Breast epithelium (tissue), 4 donors: ENCODE measurements around the gene CYP46A1. TPM values are rescaled to one million over a fixed set of nuclear protein-coding genes. Genes with fewer than 3 reads are reported as not detected.

Experiments used
- DNase-seq, 2 donors: peaks; one replicate each; pipeline ENCODE4 v3.0.0-alpha.2; 2019; ENCODE audit warnings: low spot score in 2 of 2
- H3K27ac ChIP-seq, 2 donors: fragments of 200-600 bp; sonication (generic) in 1 of 2; one replicate each; pipeline ENCODE4 v1.5.1; 2016 to 2019; ENCODE audit warnings: mild to moderate bottlenecking in 1 of 2
- H3K27me3 ChIP-seq, 2 donors: fragments of 200-600 bp; sonication (generic) in 1 of 2; one replicate each; pipeline versions ENCODE4 v1.5.1 to v1.6.0; 2017 to 2019; ENCODE audit warnings: control low read depth in 1 of 2, mild to moderate bottlenecking in 1 of 2
- H3K36me3 ChIP-seq: fragments of 200-600 bp; one replicate; pipeline ENCODE4 v1.5.1; 2019
- H3K4me1 ChIP-seq, 2 donors: fragments of 200-600 bp; sonication (generic); one replicate each; pipeline ENCODE4 v1.5.1; 2016 to 2019; ENCODE audit warnings: control low read depth in 1 of 2
- H3K4me3 ChIP-seq, 3 donors: fragments of 200-600 bp; sonication (generic); 1 replicate in 2 of 3; 2 replicates in 1 of 3; pipeline ENCODE4 v1.5.1; 2016 to 2019; ENCODE audit warnings: mild to moderate bottlenecking in 3 of 3, moderate library complexity in 2 of 3
- H3K9me3 ChIP-seq, 2 donors: fragments of 200-600 bp; sonication (generic) in 1 of 2; one replicate each; pipeline ENCODE4 v1.5.1; 2016 to 2019; ENCODE audit warnings: control low read depth in 1 of 2
- CTCF ChIP-seq, 3 donors: fragments of 450-650 bp; IDR thresholded peaks; one replicate each; pipeline ENCODE4 v1.5.1; 2016 to 2017; ENCODE audit warnings: antibody characterized with exemption in 3 of 3, mild to moderate bottlenecking in 3 of 3, moderate library complexity in 3 of 3
- POLR2A ChIP-seq: fragments of 450-650 bp; IDR thresholded peaks from one replicate; pipeline ENCODE4 v1.6.1; 2016; ENCODE audit warnings: antibody characterized with exemption, mild to moderate bottlenecking, moderate library complexity
- POLR2AphosphoS5 ChIP-seq, 3 donors: sonication (generic); formaldehyde crosslinking; IDR thresholded peaks; one replicate each; pipeline ENCODE4 v1.6.1; 2017; ENCODE audit warnings: antibody characterized with exemption in 3 of 3
- intact Hi-C: fragments of 100-400 bp; cut with DNase I; formaldehyde crosslinking; loops from one replicate; pipeline ENCODE4 v1.15.1; 2023; ENCODE audit warnings: low total_unique reads
- total RNA-seq, 3 donors: library from RNA; depleted of rRNA; stranded (reverse); fragments of >200 nt; gene quantifications; one replicate each; pipeline ENCODE4 v1.1.0, GENCODE V29; 2016

Gene CYP46A1
- total RNA-seq, 3 donors from 2014 or later, result 1.6 to 5.2 (median 2.6) TPM

GRCh38 chr14:99763527-99764221 lies 79.6 kb downstream of the CYP46A1 start:
- Histone ChIP-seq H3K36me3 (no peaks in the 10 kb centered on the region), H3K4me3 (no peak overlapping the region), H3K27me3 (no peaks in the 10 kb centered on the region), H3K27ac (no peak overlapping the region), H3K9me3 (no peaks in the 10 kb centered on the region), H3K4me1 (no peaks in the 10 kb centered on the region)
- no peak for TF ChIP-seq POLR2AphosphoS5 (IDR thresholded peaks at IDR 0.05)
- no peak for TF ChIP-seq CTCF (IDR thresholded peaks at IDR 0.05)
- TF ChIP-seq POLR2A, result no peak
- intact Hi-C loops, result no loop called here
- no peak for DNase-seq

- no peak overlapping the region for H3K27ac ChIP-seq
- no peak for TF ChIP-seq POLR2A
- no peak for TF ChIP-seq POLR2AphosphoS5 (IDR thresholded peaks at IDR 0.05)
- no peak for TF ChIP-seq CTCF (IDR thresholded peaks at IDR 0.05)
- H3K4me1 ChIP-seq, result no peaks in the 10 kb centered on the region
Measured at GRCh38 chr14:99764222-99764706, 80.2 kb downstream of the CYP46A1 start.

GRCh38 chr14:99768381-99768780 lies 84.3 kb downstream of the CYP46A1 start:
- intact Hi-C loops, result no loop called here
- DNase-seq, result no peak
- no peak overlapping the region for H3K4me3 ChIP-seq
- H3K9me3 ChIP-seq, result no peaks in the 10 kb centered on the region
- no peaks in the 10 kb centered on the region for H3K4me1 ChIP-seq
- H3K36me3 ChIP-seq, result no peaks in the 10 kb centered on the region
- no peaks in the 10 kb centered on the region for H3K27me3 ChIP-seq
- no peak overlapping the region for H3K27ac ChIP-seq
- TF ChIP-seq POLR2A (no peak), CTCF (IDR thresholded peaks at IDR 0.05) (no peak), POLR2AphosphoS5 (IDR thresholded peaks at IDR 0.05) (no peak)

More at GRCh38 chr14:99764222-99764706, 80.2 kb downstream of the CYP46A1 start:
- no peak for DNase-seq
- no peaks in the 10 kb centered on the region for H3K36me3 ChIP-seq
- no peaks in the 10 kb centered on the region for H3K27me3 ChIP-seq
- no peak overlapping the region for H3K4me3 ChIP-seq
- intact Hi-C loops, result no loop called here
- no peaks in the 10 kb centered on the region for H3K9me3 ChIP-seq

GRCh38 chr14:99769123-99769522 lies 85.0 kb downstream of the CYP46A1 start:
- Histone ChIP-seq H3K27me3 (no peaks in the 10 kb centered on the region), H3K4me3 (no peak overlapping the region), H3K36me3 (no peaks in the 10 kb centered on the region), H3K4me1 (no peaks in the 10 kb centered on the region), H3K27ac (no peak overlapping the region), H3K9me3 (no peaks in the 10 kb centered on the region)
- no peak for DNase-seq
- no peak for TF ChIP-seq POLR2AphosphoS5 (IDR thresholded peaks at IDR 0.05)
- TF ChIP-seq CTCF (IDR thresholded peaks at IDR 0.05), result no peak
- intact Hi-C loops, result no loop called here

GRCh38 chr14:99769799-99770198 lies 85.7 kb downstream of the CYP46A1 start:
- no peaks in the 10 kb centered on the region for H3K9me3 ChIP-seq
- DNase-seq, result no peak
- H3K27ac ChIP-seq, result no peak overlapping the region
- H3K27me3 ChIP-seq, result no peaks in the 10 kb centered on the region
- H3K4me3 ChIP-seq, result no peak overlapping the region
- no peaks in the 10 kb centered on the region for H3K4me1 ChIP-seq
- intact Hi-C loops, result no loop called here
- TF ChIP-seq POLR2A, result no peak
- no peaks in the 10 kb centered on the region for H3K36me3 ChIP-seq
